ENCODE data around the gene SMPD3.

- no peak for TF ChIP-seq GATA2 (IDR thresholded peaks at IDR 0.05; ENCODE audit: low read depth, low read length)
- TF ChIP-seq GATA3 (IDR thresholded peaks at IDR 0.05; ENCODE audit: low read depth, low read length): no peak
Observed at GRCh38 chr16:68345958-68346635, 102.2 kb downstream of the SMPD3 start.
